H1 (cell line): Measurements from ENCODE around the gene CXCL6. TPM values are rescaled to one million over a fixed set of nuclear protein-coding genes. Genes with fewer than 3 reads are reported as not detected.

ENCODE experiments used
- polyA plus RNA-seq, 7 experiments: library from polyadenylated mRNA; depleted of rRNA in 3 of 7; stranded (reverse) in 5 of 7; unstranded in 2 of 7; fragments of >200 nt in 5 of 7; fragments of 200-250 nt in 2 of 7; gene quantifications; 1 replicate in 5 of 7; 2 replicates in 1 of 7; 4 replicates in 1 of 7; pipeline versions ENCODE4 v1.2.1 to v1.2.3, GENCODE V29; 2011 to 2013; ENCODE audit warnings: missing spikeins in 2 of 7, mixed read lengths in 2 of 7
- total RNA-seq: library from RNA; stranded (reverse); fragmentation: NEBNext Ultra II Directional; extraction: Animal tissue kit (Norgen Biotek cat#: 25700); gene quantifications from 2 replicates; pipeline ENCODE4 v1.2.1, GENCODE V29; 2021

Gene CXCL6
- total and polyA plus RNA-seq, 2 of the 8 experiments (the other 6 are each of a cell fraction or from before 2014, with no cell fraction given) = 6.3 to 8.0 TPM

Other genes with a start within 250 kb of the CXCL6 start
- gene RASSF6, start 216.2 kb upstream of the CXCL6 start, total RNA-seq = 0.28 and 0.44 TPM in 2 replicates
- gene RASSF6, start 216.2 kb upstream of the CXCL6 start, polyA plus RNA-seq (2011; rRNA removed) = 0.02 and 0.03 TPM in 2 replicates
- gene CXCL8, start 96.1 kb upstream of the CXCL6 start, total RNA-seq = not detected in 2 replicates
- gene CXCL8, start 96.1 kb upstream of the CXCL6 start, polyA plus RNA-seq (2011; rRNA removed) = not detected in 2 replicates
- gene PF4V1, start 16.6 kb downstream of the CXCL6 start, total RNA-seq = not detected in 2 replicates
- gene PF4V1, start 16.6 kb downstream of the CXCL6 start, polyA plus RNA-seq (2011; rRNA removed) = not detected in 2 replicates
- gene CXCL1, start 32.7 kb downstream of the CXCL6 start, total RNA-seq = 0.69 and 0.80 TPM in 2 replicates
- 0.77 and 1.2 TPM in 2 replicates for gene CXCL1, start 32.7 kb downstream of the CXCL6 start, polyA plus RNA-seq (2011; rRNA removed)
- gene PF4, start 145.3 kb downstream of the CXCL6 start, total RNA-seq = 0.71 and 2.0 TPM in 2 replicates
- 2.3 and 4.5 TPM in 2 replicates for gene PF4, start 145.3 kb downstream of the CXCL6 start, polyA plus RNA-seq (2011; rRNA removed)
- gene PPBP, start 151.5 kb downstream of the CXCL6 start, total RNA-seq = 0.43 TPM in 1 of 2 replicates, not detected in the other
- gene PPBP, start 151.5 kb downstream of the CXCL6 start, polyA plus RNA-seq (2011; rRNA removed) = 0.18 TPM in 1 of 2 replicates, not detected in the other
- 10.9 and 11.4 TPM in 2 replicates for gene CXCL5, start 162.0 kb downstream of the CXCL6 start, total RNA-seq
- gene CXCL5, start 162.0 kb downstream of the CXCL6 start, polyA plus RNA-seq (2011; rRNA removed) = 8.5 and 15.6 TPM in 2 replicates
- 5.2 TPM in 2 replicates for gene CXCL3, start 202.0 kb downstream of the CXCL6 start, total RNA-seq
- 3.1 and 3.7 TPM in 2 replicates for gene CXCL3, start 202.0 kb downstream of the CXCL6 start, polyA plus RNA-seq (2011; rRNA removed)